ENCODE measurements around the gene RNF20. TPM values are rescaled to one million over a fixed set of nuclear protein-coding genes. Genes with fewer than 3 reads are reported as not detected.
"Not testable (repeated sequence)": the region's sequence is repeated elsewhere in the genome, so short reads cannot be mapped to it uniquely, and the experiment has no call there.

The RNF20 gene
- polyA plus RNA-seq, 2 of the 4 experiments (the other 2 are of a cell fraction): 32.4 to 54.4 TPM

DNA sequence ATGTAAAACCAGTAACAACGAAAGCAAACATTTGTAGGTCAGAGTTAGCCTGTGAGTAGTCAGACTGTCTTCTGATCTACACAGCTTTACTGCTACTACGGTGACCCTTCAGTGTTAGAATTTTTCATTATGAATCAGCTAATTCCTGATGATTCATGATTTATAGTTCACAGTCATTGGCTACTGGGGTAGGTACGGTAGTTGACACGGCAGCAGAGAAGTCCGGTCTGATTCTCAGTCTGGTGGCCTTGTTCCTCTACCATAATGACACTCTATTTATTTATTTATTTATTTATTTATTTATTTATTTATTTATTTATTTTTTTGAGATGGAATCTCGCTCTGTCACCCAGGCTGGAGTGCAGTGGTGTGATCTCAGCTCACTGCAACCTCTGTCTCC lies 56.4 kb downstream of the RNF20 start:
- peaks cover 17% of the 10 kb centered on the region for H3K4me1 ChIP-seq
- WGBS (ENCODE audit: missing lambda C conversion rate): 17% methylated on average over 6 of the region's 6 CpGs
- DNase-seq (ENCODE audit: low read depth in 1 of 2, low spot score in 1 of 2): peak; percentile 47 to 70
- H3K4me3 ChIP-seq, H3K27ac ChIP-seq, FAIRE-seq, H3K9me3 ChIP-seq, POLR2A ChIA-PET: not testable (repeated sequence)
- peak; percentile 89 to 96 for ATAC-seq
- CTCF ChIA-PET: interaction anchor here (1.3 to 2.4 kb wide), 2 partner anchors 11 to 23 kb away, joined by 4 to 6 read pairs; no protein-coding TSS in a partner anchor
- H3K4me2 ChIP-seq: peak overlapping the region; percentile 58
- TF ChIP-seq FOSL2 (IDR thresholded peaks at IDR 0.05): 0 out of 2 replicates have a peak, but pooled peaks have one; percentile 21
- TF ChIP-seq FOSL2 (CRISPR knock-in tag; IDR thresholded peaks at IDR 0.05): peak; percentile 70
- TF ChIP-seq JUNB (IDR thresholded peaks at IDR 0.05): 0 out of 2 replicates have a peak, but pooled peaks have one; percentile 34
- 0 out of 2 replicates have a peak, but pooled peaks have one; percentile 27 for TF ChIP-seq NFE2L2 (conservative IDR thresholded peaks at IDR 0.05; ENCODE audit: low read length)
- peak; percentile 74 for TF ChIP-seq MAFK (IDR thresholded peaks at IDR 0.05; ENCODE audit: partially characterized antibody)
- TF ChIP-seq ZC3H11A (IDR thresholded peaks at IDR 0.05): peak; percentile 99

DNA sequence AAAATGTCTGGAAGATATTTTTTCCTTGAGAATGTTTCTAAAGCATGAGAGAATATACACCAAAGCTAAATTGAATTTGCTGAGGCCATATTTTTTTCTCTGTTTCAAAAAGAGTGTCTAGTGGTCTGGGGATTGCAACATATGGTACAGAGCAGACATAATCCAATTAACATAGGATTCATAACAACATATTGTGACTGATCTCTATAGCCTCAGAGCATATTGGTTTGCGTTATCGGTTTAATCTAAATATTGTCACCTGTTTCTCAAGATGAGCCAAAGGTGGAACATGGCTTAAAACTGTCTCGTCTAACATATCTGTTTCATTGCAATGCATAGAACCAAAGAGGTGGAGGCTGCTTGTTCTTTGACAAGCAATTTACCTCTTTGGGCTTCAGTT lies 57.2 kb downstream of the RNF20 start:
- DNase-seq (ENCODE audit: low read depth in 1 of 2, low spot score in 1 of 2): no peak
- H3K4me3 ChIP-seq: no peak overlapping the region
- ChIA-PET CTCF (interaction anchor here (1.2 to 2.4 kb wide), 2 partner anchors 10 to 24 kb away, joined by 6 read pairs; no protein-coding TSS in a partner anchor), POLR2A (no interaction called here)
- H3K4me1 ChIP-seq: peaks cover 17% of the 10 kb centered on the region
- no peaks in the 10 kb centered on the region for H3K9me3 ChIP-seq
- 96% methylated on average over 3 of the region's 3 CpGs for WGBS (ENCODE audit: missing lambda C conversion rate)
- no peak overlapping the region for H3K4me2 ChIP-seq
- FAIRE-seq: peak; percentile 18
- TF ChIP-seq MAZ (IDR thresholded peaks at IDR 0.05; ENCODE audit: borderline replicate concordance, low read depth, low read length) (no peak), HEYL (CRISPR knock-in tag; IDR thresholded peaks at IDR 0.05) (no peak), NPAS2 (CRISPR knock-in tag; IDR thresholded peaks at IDR 0.05; ENCODE audit: borderline replicate concordance) (no peak), SMC3 (IDR thresholded peaks at IDR 0.05) (no peak), RARB (CRISPR knock-in tag; IDR thresholded peaks at IDR 0.05) (no peak), HOXA7 (CRISPR knock-in tag; IDR thresholded peaks at IDR 0.05) (no peak), ZC3H11A (IDR thresholded peaks at IDR 0.05) (no peak), NR3C1 (IDR thresholded peaks at IDR 0.05) (no peak)
- TF ChIP-seq, protein P1, sequence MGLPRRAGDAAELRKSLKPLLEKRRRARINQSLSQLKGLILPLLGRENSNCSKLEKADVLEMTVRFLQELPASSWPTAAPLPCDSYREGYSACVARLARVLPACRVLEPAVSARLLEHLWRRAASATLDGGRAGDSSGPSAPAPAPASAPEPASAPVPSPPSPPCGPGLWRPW (IDR thresholded peaks at IDR 0.05): no peak
- TF ChIP-seq, protein P2, sequence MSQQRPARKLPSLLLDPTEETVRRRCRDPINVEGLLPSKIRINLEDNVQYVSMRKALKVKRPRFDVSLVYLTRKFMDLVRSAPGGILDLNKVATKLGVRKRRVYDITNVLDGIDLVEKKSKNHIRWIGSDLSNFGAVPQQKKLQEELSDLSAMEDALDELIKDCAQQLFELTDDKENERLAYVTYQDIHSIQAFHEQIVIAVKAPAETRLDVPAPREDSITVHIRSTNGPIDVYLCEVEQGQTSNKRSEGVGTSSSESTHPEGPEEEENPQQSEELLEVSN (IDR thresholded peaks at IDR 0.05; ENCODE audit: borderline replicate concordance, low read depth): no peak
- H3K27ac ChIP-seq: no peak overlapping the region
- no peak for ATAC-seq

DNA sequence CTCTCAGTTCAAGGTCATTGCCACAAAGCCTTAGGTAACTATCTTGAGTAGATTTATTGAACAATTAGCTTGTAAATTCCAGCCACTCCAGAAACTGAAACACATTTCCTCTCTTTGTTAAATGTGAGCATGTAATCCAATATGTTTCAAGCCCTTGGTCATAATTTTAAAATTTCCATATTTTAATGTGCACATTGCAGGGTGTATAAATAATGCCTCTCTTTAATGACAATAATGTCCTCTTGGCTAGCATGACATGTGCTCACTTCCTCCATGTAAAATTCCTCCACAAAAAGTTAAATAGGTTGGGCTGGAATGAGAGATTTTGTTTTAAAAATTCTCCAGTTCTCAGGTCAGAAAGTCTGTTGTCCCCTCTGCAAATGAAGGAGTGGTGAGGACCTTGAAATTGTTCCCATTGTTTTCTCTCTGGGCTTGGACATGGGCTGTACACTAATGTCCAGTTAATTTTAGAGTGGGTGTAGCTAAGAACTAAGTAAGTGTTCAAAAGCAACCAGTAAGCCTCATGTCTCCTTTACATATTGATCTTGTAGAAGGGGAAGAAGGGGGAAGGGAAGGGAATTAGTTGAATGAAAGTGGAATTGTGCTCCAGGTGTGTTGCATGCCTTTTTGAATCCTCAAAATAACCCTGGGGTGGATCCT lies 58.3 kb downstream of the RNF20 start:
- no peak overlapping the region for H3K4me3 ChIP-seq
- H3K9me3 ChIP-seq: no peaks in the 10 kb centered on the region
- ChIA-PET CTCF (interaction anchor here (1.2 to 2.4 kb wide), 2 partner anchors 9 to 25 kb away, joined by 6 read pairs; no protein-coding TSS in a partner anchor), POLR2A (no interaction called here)
- no peak for FAIRE-seq
- H3K27ac ChIP-seq: no peak overlapping the region
- TF ChIP-seq CBX8 (IDR thresholded peaks at IDR 0.05) (no peak), RAD21 (conservative IDR thresholded peaks at IDR 0.05 in 1 of 2, IDR thresholded peaks at IDR 0.05 in 1 of 2) (no peak)
- DNase-seq (ENCODE audit: low read depth in 1 of 2, low spot score in 1 of 2): no peak
- no peak overlapping the region for H3K4me2 ChIP-seq
- ATAC-seq: no peak
- peaks cover 17% of the 10 kb centered on the region for H3K4me1 ChIP-seq

DNA sequence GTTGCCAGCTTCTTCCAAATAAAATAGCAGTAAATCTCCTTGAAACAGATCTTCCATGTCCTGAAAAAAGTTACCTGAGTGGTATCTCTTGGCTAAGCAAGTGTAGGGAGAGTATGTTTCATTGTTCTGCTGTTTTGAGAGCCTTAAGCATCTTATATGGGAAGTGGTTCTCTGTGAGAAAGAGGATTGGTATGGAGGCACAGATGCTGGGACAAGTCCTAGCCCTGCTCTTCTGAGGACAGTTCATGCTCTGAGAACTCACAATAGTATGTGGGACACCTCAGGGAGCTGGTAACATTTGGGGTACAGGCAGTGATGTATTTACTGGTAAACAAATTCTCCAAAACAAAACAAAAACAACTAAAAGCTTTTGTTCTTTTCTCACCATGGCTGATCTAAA lies 59.1 kb downstream of the RNF20 start:
- H3K4me3 ChIP-seq: no peak overlapping the region
- ChIA-PET CTCF (interaction anchor here (1.5 to 2.4 kb wide), 2 partner anchors 9 to 25 kb away, joined by 6 read pairs; no protein-coding TSS in a partner anchor), POLR2A (no interaction called here)
- TF ChIP-seq MYC (IDR thresholded peaks at IDR 0.05; ENCODE audit: borderline replicate concordance, low read length) (no peak), CBX8 (IDR thresholded peaks at IDR 0.05) (no peak), FOXS1 (CRISPR knock-in tag; IDR thresholded peaks at IDR 0.05) (no peak), ZNF302 (CRISPR knock-in tag; IDR thresholded peaks at IDR 0.05) (no peak), SMC3 (IDR thresholded peaks at IDR 0.05) (no peak), CBX2 (IDR thresholded peaks at IDR 0.05; ENCODE audit: borderline replicate concordance, low read depth) (no peak), HOXA7 (CRISPR knock-in tag; IDR thresholded peaks at IDR 0.05) (no peak), KDM5A (IDR thresholded peaks at IDR 0.05) (no peak)
- TF ChIP-seq, protein P3, sequence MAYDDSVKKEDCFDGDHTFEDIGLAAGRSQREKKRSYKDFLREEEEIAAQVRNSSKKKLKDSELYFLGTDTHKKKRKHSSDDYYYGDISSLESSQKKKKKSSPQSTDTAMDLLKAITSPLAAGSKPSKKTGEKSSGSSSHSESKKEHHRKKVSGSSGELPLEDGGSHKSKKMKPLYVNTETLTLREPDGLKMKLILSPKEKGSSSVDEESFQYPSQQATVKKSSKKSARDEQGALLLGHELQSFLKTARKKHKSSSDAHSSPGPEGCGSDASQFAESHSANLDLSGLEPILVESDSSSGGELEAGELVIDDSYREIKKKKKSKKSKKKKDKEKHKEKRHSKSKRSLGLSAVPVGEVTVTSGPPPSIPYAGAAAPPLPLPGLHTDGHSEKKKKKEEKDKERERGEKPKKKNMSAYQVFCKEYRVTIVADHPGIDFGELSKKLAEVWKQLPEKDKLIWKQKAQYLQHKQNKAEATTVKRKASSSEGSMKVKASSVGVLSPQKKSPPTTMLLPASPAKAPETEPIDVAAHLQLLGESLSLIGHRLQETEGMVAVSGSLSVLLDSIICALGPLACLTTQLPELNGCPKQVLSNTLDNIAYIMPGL (CRISPR knock-in tag; IDR thresholded peaks at IDR 0.05; ENCODE audit: borderline replicate concordance): no peak
- TF ChIP-seq, protein P1 (IDR thresholded peaks at IDR 0.05): no peak
- FAIRE-seq (no peak), DNase-seq (ENCODE audit: low read depth in 1 of 2, low spot score in 1 of 2) (no peak), ATAC-seq (no peak)
- no peak overlapping the region for H3K27ac ChIP-seq
- H3K4me2 ChIP-seq: no peak overlapping the region
- H3K9me3 ChIP-seq: no peaks in the 10 kb centered on the region
- H3K4me1 ChIP-seq: peaks cover 12% of the 10 kb centered on the region
